NCI-H1092 treated with DMSO at 0.1 percent for 48 hours (cell line): Measurements from ENCODE around the gene IL1RAPL1.
"Not testable (repeated sequence)": the region's sequence is repeated elsewhere in the genome, so short reads cannot be mapped to it uniquely, and the experiment has no call there.

Experiments used
- DNase-seq: peaks from one replicate; lab custom pipeline; 2025; lab: John Stamatoyannopoulos, UW

The IL1RAPL1 gene

GRCh38 chrX:29274517-29274916 is 687.3 kb downstream of the IL1RAPL1 start:
- DNase-seq, result no peak

DNA sequence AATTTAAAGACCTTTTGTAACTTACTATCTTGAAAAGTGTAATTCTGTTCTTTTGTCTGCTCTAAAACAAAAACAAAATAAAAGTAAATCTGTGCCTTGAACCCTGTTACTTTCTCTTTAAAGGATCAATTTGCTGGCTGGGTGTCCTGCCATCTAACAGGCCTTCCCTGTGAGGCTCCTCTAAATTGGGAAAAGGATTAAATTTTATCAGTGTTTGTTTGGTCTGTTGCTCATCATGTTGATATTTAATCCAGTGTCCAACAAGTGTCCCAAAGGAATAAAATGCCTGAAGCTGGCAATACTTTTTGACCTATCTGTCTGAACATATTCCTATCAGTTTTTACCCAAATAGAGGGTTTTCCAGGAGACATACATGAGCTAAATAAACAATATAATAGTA is 688.7 kb downstream of the IL1RAPL1 start:
- no peak for DNase-seq

GRCh38 chrX:29281078-29281742 is 694.0 kb downstream of the IL1RAPL1 start:
- no peak for DNase-seq

GRCh38 chrX:29285664-29286063 is 698.4 kb downstream of the IL1RAPL1 start:
- no peak for DNase-seq

DNA sequence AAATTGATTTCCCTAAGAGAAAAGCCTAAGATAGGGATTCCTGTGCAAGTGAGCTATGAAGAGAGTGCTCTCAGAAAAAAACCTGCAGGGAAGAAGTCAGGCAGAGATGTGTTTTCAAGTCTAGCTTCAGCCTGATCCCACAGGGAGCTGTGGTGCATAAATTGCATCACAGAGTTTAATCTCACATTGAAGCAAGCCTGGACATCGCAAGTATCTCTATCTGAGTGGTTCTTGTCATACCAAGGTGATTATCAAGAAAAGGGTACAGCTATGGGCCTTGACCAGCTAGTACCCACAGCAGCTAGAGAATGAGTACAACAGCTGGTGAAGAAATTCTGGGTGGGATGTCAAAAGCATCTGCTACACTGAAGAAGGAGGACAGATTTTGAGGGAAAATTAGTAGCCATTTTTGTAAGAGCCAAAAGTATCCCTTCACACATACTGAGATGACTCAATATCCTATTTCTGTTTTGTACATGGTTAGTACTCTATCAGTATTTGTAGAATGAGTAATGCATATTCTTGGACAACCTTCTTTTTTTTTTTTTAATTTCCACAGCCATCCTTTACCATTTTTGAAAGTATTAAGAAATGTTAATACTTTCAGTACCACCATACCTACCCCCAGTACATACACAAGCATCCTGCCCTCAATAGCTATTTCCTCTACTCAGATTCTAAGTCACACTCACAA is 708.9 kb downstream of the IL1RAPL1 start:
- DNase-seq, result no peak

GRCh38 chrX:29297171-29297800 is 710.0 kb downstream of the IL1RAPL1 start:
- DNase-seq, result no peak

DNA sequence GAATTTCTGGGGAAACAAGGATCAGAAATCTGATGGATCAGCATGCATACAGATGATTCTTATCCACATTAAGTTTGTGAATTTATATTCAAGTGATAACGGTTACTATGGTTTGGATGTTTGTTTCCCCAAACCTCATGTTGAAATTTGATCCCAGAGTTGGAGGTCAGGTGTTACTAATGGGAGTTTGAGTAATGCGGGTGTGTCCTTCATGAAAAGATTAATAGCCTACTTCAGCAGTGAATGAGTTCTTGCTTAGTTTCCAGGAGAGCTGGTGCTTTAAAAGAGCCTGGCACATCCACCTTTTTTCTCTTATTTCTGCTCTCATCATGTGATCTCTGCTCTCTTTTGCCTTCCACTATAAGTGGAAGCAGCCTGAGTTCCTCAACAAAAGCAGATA is 712.4 kb downstream of the IL1RAPL1 start:
- DNase-seq, result no peak

GRCh38 chrX:29308726-29309125 is 721.5 kb downstream of the IL1RAPL1 start:
- no peak for DNase-seq

DNA sequence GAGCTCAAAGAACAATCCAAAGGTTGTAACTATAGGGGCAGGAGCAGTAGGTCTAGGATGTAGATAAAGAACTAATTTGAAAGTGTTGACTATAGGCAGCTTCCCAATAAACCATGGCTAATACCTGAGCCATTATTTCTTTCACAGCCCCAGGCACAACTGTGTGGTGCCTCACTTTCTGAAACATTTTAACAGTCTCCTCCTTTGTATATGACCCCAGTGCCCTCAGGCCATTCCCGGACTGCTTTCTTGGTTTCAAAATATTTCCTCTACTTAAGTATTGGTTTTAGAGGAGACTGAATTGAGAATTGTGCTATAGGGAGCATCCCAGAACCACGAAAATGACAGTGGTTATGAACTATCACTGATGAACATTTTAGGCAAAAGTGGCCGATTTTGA is 728.7 kb downstream of the IL1RAPL1 start:
- DNase-seq, result no peak

- no peak for DNase-seq
These were observed 730.8 kb downstream of the IL1RAPL1 start for GRCh38 chrX:29318012-29318411.

GRCh38 chrX:29332429-29332828 is 745.2 kb downstream of the IL1RAPL1 start:
- DNase-seq, result not testable (repeated sequence)

- not testable (repeated sequence) for DNase-seq
These were observed 745.8 kb downstream of the IL1RAPL1 start for GRCh38 chrX:29333091-29333490.

- DNase-seq, result no peak
These were observed 761.0 kb downstream of the IL1RAPL1 start for GRCh38 chrX:29348288-29348687.

- DNase-seq, result no peak
These were observed 772.0 kb downstream of the IL1RAPL1 start for GRCh38 chrX:29359276-29359675.

- not testable (repeated sequence) for DNase-seq
These were observed 787.5 kb downstream of the IL1RAPL1 start for GRCh38 chrX:29374765-29375164.

- no peak for DNase-seq
These were observed 789.3 kb downstream of the IL1RAPL1 start for GRCh38 chrX:29376584-29376983.

GRCh38 chrX:29382811-29383210 is 795.6 kb downstream of the IL1RAPL1 start:
- DNase-seq, result no peak

GRCh38 chrX:29388509-29388908 is 801.3 kb downstream of the IL1RAPL1 start:
- no peak for DNase-seq

GRCh38 chrX:29397506-29397905 is 810.3 kb downstream of the IL1RAPL1 start:
- no peak for DNase-seq

GRCh38 chrX:29407357-29407756 is 820.1 kb downstream of the IL1RAPL1 start:
- DNase-seq, result no peak

GRCh38 chrX:29419774-29420553 is 832.7 kb downstream of the IL1RAPL1 start:
- no peak for DNase-seq

- no peak for DNase-seq
These were observed 834.8 kb downstream of the IL1RAPL1 start for GRCh38 chrX:29422034-29422433.
